ENCODE results near the gene OLA1. TPM values are rescaled to one million over a fixed set of nuclear protein-coding genes. Genes with fewer than 3 reads are reported as not detected.

The OLA1 gene
- total RNA-seq, 1 experiment from 2014 or later = 126 TPM

- DNase-seq (ENCODE audit: low read depth, low spot score) (no peak), ATAC-seq (no peak)
- ChIA-PET POLR2A (no interaction called here), CTCF (no interaction called here)
- H3K36me3 ChIP-seq (ENCODE audit: control insufficient read depth, insufficient read depth, low read length) = no peaks in the 10 kb centered on the region; the same call in 1 of the 2 replicates
- no peaks in the 10 kb centered on the region; the same call in none of the 2 replicates for H3K4me1 ChIP-seq (ENCODE audit: control insufficient read depth, insufficient read depth, low read length)
- H3K27ac ChIP-seq (ENCODE audit: low read length) = no peak overlapping the region
- H3K27me3 ChIP-seq (ENCODE audit: control insufficient read depth, insufficient read depth, low read length) = no peaks in the 10 kb centered on the region
- TF ChIP-seq, protein P1, sequence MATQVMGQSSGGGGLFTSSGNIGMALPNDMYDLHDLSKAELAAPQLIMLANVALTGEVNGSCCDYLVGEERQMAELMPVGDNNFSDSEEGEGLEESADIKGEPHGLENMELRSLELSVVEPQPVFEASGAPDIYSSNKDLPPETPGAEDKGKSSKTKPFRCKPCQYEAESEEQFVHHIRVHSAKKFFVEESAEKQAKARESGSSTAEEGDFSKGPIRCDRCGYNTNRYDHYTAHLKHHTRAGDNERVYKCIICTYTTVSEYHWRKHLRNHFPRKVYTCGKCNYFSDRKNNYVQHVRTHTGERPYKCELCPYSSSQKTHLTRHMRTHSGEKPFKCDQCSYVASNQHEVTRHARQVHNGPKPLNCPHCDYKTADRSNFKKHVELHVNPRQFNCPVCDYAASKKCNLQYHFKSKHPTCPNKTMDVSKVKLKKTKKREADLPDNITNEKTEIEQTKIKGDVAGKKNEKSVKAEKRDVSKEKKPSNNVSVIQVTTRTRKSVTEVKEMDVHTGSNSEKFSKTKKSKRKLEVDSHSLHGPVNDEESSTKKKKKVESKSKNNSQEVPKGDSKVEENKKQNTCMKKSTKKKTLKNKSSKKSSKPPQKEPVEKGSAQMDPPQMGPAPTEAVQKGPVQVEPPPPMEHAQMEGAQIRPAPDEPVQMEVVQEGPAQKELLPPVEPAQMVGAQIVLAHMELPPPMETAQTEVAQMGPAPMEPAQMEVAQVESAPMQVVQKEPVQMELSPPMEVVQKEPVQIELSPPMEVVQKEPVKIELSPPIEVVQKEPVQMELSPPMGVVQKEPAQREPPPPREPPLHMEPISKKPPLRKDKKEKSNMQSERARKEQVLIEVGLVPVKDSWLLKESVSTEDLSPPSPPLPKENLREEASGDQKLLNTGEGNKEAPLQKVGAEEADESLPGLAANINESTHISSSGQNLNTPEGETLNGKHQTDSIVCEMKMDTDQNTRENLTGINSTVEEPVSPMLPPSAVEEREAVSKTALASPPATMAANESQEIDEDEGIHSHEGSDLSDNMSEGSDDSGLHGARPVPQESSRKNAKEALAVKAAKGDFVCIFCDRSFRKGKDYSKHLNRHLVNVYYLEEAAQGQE (IDR thresholded peaks at IDR 0.05; ENCODE audit: insufficient read depth in 1 of 2, low read depth in 2 of 2, low read length in 1 of 2) = no peak
- TF ChIP-seq TCF7L2 (IDR thresholded peaks at IDR 0.05; ENCODE audit: low read depth, low read length) (no peak), SIN3A (IDR thresholded peaks at IDR 0.05; ENCODE audit: borderline replicate concordance, insufficient read depth, low read depth, low read length) (no peak), CTCF (IDR thresholded peaks at IDR 0.05) (no peak), POLR2AphosphoS5 (IDR thresholded peaks at IDR 0.05; ENCODE audit: low read depth, low read length) (no peak)
- intact Hi-C loops (cut with micrococcal nuclease; ENCODE audit: unreplicated experiment) (no loop called here), in situ Hi-C loops (cut with HindIII; ENCODE audit: low pct_unique_long_range_greater_than_20kb, low sequenced_read_pairs) (no loop called here)
- H3K4me3 ChIP-seq (ENCODE audit: low read depth in 2 of 2, low read length in 2 of 2) = no peak overlapping the region
- H3K9me3 ChIP-seq (ENCODE audit: control insufficient read depth, insufficient read depth, low read depth, low read length) = no peaks in the 10 kb centered on the region
- no TSS peak for BruUV-seq (replicated peaks)
Measured at GRCh38 chr2:174202188-174202587, 46.1 kb downstream of the OLA1 start.

DNA sequence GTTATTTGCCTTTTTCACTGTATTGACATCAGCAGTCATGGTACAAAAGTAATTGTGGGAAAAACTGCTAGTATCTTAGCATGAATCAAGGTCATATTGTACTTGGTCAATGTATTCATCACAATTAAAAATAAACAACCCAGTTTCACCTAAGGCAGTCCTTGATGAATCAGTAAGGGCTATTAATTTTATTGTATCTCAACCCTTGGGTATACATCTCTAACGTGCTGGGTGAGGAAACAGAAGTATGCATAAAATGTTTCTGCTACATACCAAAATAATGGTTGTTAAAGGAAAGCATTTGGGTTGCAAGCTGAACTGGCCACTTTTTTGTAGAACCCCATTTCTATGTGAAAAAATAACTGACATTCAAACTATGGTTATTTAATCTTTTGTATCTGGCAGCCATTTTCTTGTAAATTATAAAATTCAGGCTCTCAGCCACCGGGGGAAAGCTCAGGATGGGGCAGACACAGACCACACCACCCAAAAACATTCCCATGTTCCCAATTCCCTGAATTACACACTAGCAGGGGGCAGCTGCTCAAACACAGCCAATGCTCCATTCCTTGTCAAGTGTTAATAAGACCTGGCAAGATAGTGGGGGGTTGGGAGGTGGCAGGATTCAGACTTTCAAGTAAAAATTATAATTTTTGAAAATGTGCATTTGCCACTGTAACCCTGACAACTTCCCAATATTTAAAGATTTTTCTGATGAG is 49.3 kb downstream of the OLA1 start:
- DNase-seq (ENCODE audit: low read depth, low spot score) (no peak), ATAC-seq (no peak)
- TF ChIP-seq POLR2AphosphoS5 (IDR thresholded peaks at IDR 0.05; ENCODE audit: low read depth, low read length) (no peak), SIN3A (IDR thresholded peaks at IDR 0.05; ENCODE audit: borderline replicate concordance, insufficient read depth, low read depth, low read length) (no peak), CTCF (IDR thresholded peaks at IDR 0.05) (no peak), TCF7L2 (IDR thresholded peaks at IDR 0.05; ENCODE audit: low read depth, low read length) (no peak)
- TF ChIP-seq, protein P1 (IDR thresholded peaks at IDR 0.05; ENCODE audit: insufficient read depth in 1 of 2, low read depth in 2 of 2, low read length in 1 of 2) = no peak
- Histone ChIP-seq H3K27me3 (ENCODE audit: control insufficient read depth, insufficient read depth, low read length) (no peaks in the 10 kb centered on the region), H3K36me3 (ENCODE audit: control insufficient read depth, insufficient read depth, low read length) (no peaks in the 10 kb centered on the region; the same call in 1 of the 2 replicates), H3K4me3 (ENCODE audit: low read depth in 2 of 2, low read length in 2 of 2) (no peak overlapping the region), H3K9me3 (ENCODE audit: control insufficient read depth, insufficient read depth, low read depth, low read length) (no peaks in the 10 kb centered on the region), H3K27ac (ENCODE audit: low read length) (no peak overlapping the region), H3K4me1 (ENCODE audit: control insufficient read depth, insufficient read depth, low read length) (no peaks in the 10 kb centered on the region; the same call in none of the 2 replicates)
- ChIA-PET CTCF (no interaction called here), POLR2A (no interaction called here)
- intact Hi-C loops (cut with micrococcal nuclease; ENCODE audit: unreplicated experiment) (no loop called here), in situ Hi-C loops (cut with HindIII; ENCODE audit: low pct_unique_long_range_greater_than_20kb, low sequenced_read_pairs) (no loop called here)
- no TSS peak for BruUV-seq (replicated peaks)
